A204.1 (cell line): ENCODE results near the gene ATM.
"Not testable (repeated sequence)": the region's sequence is repeated elsewhere in the genome, so short reads cannot be mapped to it uniquely, and the experiment has no call there.

Source experiments
- FAIRE-seq: peaks from 2 replicates; lab custom pipeline; 2012; peaks lifted over from hg19 to GRCh38; lab: Jason Lieb, UNC

The ATM gene

GRCh38 chr11:108221911-108222573 lies 825 bp upstream of the ATM start:
- FAIRE-seq, result no peak

- FAIRE-seq, result no peak
Measured at GRCh38 chr11:108223348-108224149, 682 bp downstream of the ATM start.

- no peak for FAIRE-seq
Measured at GRCh38 chr11:108224366-108224765, 1.5 kb downstream of the ATM start.

GRCh38 chr11:108224911-108225786 lies 2.3 kb downstream of the ATM start:
- no peak for FAIRE-seq

- no peak for FAIRE-seq
Measured at GRCh38 chr11:108226036-108226435, 3.2 kb downstream of the ATM start.

- FAIRE-seq, result no peak
Measured at GRCh38 chr11:108228251-108228650, 5.4 kb downstream of the ATM start.

- FAIRE-seq, result no peak
Measured at GRCh38 chr11:108233277-108233945, 10.5 kb downstream of the ATM start.

GRCh38 chr11:108235192-108235591 lies 12.3 kb downstream of the ATM start:
- no peak for FAIRE-seq

GRCh38 chr11:108235633-108236032 lies 12.8 kb downstream of the ATM start:
- FAIRE-seq, result no peak

- FAIRE-seq, result no peak
Measured at GRCh38 chr11:108237058-108237481, 14.2 kb downstream of the ATM start.

GRCh38 chr11:108239076-108239475 lies 16.2 kb downstream of the ATM start:
- FAIRE-seq, result no peak

- FAIRE-seq, result peak; percentile 9
Measured at GRCh38 chr11:108241330-108242037, 18.6 kb downstream of the ATM start.

- no peak for FAIRE-seq
Measured at GRCh38 chr11:108242422-108242821, 19.6 kb downstream of the ATM start.

- FAIRE-seq, result no peak
Measured at GRCh38 chr11:108246308-108246707, 23.4 kb downstream of the ATM start.

- FAIRE-seq, result no peak
Measured at GRCh38 chr11:108246885-108247284, 24.0 kb downstream of the ATM start.

GRCh38 chr11:108253176-108253575 lies 30.3 kb downstream of the ATM start:
- FAIRE-seq, result no peak

- FAIRE-seq, result no peak
Measured at GRCh38 chr11:108269583-108269982, 46.7 kb downstream of the ATM start.

- not testable (repeated sequence) for FAIRE-seq
Measured at GRCh38 chr11:108276985-108277616, 54.2 kb downstream of the ATM start.

- FAIRE-seq, result no peak
Measured at GRCh38 chr11:108278546-108278945, 55.7 kb downstream of the ATM start.

GRCh38 chr11:108278954-108279353 lies 56.1 kb downstream of the ATM start:
- FAIRE-seq, result no peak

GRCh38 chr11:108286370-108286769 lies 63.5 kb downstream of the ATM start:
- FAIRE-seq, result no peak
